GM08714 (cell line): ENCODE data around the gene PGGHG.

Source experiments
- H3K4me3 ChIP-seq: fragments of 200-500 bp; sonication (Bioruptor generic); 2 replicates; pipeline ENCODE4 v1.5.1; 2014; ENCODE audit warnings: mild to moderate bottlenecking, low read length, inconsistent platforms
- ZNF274 ChIP-seq: IDR thresholded peaks from 2 replicates; pipeline ENCODE4 v1.6.1; 2012; ENCODE audit warnings: mild to moderate bottlenecking, low read depth, low read length

Gene PGGHG

DNA sequence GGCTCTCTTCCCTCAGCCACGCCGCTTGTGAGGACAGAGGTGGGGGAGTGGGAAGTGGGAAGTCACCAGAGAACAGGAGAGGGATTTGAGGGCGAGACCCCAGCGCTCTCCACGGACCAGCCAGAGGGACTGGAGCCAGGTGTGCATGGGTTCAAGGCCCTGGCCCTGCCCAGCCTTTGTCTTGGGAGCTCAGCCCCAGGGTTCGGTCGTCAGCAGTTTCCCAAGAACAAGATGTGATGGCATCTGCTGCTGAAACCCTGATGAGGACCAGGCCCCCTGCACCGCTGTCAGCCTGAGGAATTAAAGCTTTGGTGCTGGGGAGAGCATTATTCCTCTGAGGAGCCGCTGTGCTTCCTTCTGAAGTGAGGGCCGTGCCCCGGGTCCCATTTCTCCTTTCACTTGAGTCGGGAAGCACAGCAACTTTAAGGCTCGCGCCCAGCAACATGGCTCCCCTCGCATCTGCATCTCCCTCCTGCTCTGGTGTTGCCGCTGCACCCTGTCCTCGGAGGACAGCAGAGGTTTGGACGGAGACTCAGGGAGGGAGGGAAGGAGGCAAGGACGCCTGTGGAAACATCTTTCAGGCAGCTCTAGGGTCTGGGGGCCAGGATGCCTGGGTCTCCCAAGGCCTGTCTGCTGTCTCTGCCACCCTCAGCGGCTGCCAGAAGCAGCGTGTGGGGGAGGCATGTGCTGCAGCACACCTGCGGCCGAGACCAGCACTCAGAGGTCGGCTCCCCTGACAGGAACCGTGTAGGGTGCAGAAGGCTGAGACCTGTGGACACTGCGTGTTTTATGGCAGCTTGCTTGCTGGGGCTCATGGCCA, 6.6 kb downstream of the PGGHG start:
- TF ChIP-seq ZNF274, result no peak
- H3K4me3 ChIP-seq, result no peak overlapping the region

DNA sequence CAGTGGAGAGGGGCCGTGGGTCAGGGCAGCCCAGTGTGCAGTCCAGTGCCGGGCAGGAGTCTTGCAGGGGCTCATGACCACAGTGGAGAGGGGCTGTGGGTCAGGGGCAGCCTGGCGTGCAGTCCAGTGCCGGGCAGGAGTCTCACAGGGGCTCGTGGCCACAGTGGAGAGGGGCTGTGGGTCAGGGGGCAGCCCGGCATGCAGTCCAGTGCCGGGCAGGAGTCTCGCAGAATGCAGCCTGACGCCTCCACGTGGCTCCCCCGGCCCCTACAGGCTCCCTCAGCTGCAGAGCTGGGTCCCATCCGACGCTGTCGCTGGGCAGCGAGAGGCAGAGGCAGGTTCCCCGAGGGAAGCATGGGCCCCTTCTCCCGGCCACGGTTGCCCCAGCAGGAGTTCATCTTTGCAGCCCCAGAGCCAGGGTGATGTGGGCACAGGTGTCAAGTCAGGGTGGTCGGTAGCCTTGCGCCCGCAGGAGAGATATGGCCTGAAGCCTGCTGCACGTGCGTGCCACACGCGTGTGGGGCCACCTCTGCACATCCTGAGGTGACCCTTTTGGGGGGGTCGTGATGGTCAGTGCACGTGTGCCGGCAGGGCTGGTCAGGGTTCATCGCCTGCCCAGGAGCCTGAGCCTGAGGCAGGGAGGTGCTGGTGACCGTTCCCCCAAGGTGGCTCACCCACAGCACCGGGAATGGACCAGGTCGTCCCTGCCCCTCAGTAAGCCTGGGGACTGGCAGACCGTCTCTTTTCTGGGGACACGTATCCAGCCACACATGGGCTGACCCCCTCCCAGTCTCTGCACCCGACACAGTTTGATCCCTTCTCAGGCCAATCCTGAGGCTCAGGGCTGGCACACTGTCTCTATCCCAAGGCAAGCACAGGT, 7.5 kb downstream of the PGGHG start:
- H3K4me3 ChIP-seq, result no peak overlapping the region

DNA sequence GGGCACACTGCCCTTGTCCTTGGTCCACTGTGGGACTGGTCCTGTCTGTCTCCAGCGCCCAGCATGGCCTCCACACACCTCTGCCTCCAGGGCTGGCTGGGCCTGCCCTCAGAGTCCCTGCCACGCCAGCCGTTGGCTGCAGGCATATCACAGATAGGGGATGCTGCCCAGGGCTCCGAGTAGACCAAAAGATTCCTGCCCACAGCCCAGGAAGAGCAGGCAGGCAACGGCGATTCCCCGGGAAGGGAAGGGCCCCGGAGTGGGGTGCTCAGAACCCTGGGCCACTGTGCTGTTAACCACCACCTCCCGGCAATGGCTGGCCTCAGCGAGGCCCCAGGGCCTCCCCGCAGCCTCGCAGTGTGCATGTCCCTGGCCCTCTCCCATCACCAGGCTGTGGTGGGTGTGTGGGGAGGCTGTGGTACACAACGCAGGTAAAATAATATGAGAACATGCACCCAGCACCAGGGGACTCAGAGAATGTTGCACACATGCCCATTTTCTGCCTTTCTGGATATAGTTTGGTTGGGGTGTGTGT, 8.2 kb downstream of the PGGHG start:
- no peak for TF ChIP-seq ZNF274
- H3K4me3 ChIP-seq, result no peak overlapping the region

More for the DNA sequence above, 7.5 kb downstream of the PGGHG start:
- TF ChIP-seq ZNF274, result no peak

DNA sequence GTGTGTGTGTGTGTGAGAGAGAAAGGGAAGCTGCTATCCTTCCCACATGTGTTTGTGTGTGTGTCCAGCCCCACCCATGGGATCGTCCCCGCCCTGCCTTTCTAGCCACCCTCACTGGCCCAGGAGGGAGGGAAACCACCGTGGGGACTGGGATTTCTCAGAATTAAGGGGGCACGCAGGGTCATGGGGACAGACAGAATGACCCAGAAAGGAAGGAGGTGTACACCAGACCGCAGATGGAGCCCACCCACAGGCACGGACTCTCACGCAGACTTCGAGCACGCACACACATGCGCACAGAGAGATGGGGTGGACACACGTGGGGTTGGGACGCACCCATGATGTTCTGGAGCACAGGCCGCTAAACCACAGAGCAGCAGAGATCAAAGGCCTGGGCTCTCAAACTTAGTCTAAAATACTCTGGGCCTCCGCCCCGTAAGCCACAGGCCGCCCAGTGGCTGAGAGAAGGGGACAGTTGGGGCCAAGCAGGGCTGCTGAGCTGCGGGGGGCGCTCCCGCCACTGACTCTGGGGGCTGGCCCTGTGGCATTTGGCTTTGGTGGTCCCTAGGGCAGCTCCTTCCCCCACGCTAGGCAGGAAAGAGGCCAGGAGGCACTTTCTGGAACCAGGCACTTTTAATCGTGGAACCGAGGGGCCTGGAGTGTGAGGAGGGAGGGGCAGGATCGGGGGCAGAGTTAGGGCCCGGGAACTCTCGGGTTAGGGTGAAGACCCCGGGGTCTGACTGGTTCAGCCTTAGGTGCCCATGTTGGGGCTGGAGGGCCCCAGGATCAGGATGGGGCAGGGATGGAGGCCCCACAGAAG, 8.9 kb downstream of the PGGHG start:
- no peak for TF ChIP-seq ZNF274
- no peak overlapping the region for H3K4me3 ChIP-seq

DNA sequence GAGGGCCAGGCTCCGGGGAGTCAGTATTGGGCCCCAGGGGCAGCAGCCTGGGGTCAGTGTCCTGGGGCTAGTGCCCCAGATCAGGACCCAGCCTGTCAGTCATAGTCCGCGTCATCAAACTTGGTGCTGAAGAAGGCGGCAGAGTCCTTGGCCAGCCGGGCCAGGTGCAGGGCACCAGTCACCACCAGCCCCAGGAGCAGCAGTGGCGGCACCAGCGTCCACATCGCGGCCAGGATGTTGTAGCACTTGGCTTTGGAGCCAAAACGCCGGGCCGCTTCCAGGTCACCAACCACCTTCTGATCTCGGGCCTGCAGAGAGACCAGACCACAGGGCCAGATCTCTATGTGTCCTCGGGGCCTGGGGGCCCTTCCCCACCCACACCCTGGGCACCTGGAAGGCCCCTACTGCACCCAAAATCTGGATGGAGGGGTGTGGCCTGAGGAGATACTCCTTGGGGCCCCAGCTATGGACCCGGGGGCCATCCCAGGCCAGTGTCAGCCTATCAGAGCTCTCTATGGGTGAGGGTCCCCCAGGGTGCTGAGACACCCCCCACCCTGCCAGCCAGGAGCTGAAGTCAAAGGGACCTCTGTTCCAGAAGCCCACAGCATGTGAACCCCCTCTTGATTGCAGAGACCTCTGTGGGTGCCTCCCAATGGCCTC, 9.6 kb downstream of the PGGHG start:
- no peak overlapping the region for H3K4me3 ChIP-seq
- no peak for TF ChIP-seq ZNF274

DNA sequence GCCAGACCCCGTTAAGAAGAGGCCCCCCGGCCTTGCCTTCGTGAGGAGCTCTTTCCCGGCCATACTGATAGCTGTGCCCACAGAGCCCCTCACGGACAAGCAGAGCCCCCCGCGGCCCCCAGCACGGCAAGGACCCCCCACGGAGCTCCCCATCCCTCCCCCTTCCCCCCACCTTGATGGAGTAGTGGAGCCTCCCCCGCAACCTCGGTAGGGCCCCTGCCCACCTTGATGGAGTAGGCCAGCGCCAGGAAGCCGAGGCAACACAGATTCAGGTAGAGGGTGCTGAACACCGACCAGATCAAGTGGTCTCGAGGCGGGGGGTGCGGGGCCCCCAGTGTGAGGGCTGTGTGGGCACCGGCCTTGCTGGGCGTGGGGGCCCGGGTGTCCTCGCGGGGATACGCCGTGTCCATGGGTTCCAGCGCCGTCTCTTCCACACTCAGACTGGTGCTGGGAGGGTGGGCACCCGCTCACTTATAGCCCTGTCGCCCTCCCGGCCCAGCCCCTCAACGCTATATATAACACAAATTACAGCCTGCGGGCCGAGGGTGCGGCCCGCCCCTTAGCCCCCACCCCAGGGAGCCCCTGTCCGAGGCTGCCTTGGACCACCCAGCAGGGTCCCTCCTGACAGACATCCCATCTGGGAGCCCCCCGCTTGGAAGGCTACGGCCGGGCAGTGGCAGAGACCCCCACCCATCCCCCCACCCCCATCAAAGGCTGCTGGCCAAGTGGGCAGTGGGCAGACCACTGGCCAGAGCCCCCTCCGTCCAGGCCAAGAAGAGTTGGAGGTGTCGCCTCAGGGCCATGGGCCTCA, 10.4 kb downstream of the PGGHG start, which contains the start of gene IFITM5:
Gene IFITM5 (minus strand): TSS at position 446 of the 811 bp plus-strand sequence. CDS start 36 bp downstream, at position 410.
- H3K4me3 ChIP-seq, result no peak within 1 kb of the TSS
- no peak for TF ChIP-seq ZNF274

DNA sequence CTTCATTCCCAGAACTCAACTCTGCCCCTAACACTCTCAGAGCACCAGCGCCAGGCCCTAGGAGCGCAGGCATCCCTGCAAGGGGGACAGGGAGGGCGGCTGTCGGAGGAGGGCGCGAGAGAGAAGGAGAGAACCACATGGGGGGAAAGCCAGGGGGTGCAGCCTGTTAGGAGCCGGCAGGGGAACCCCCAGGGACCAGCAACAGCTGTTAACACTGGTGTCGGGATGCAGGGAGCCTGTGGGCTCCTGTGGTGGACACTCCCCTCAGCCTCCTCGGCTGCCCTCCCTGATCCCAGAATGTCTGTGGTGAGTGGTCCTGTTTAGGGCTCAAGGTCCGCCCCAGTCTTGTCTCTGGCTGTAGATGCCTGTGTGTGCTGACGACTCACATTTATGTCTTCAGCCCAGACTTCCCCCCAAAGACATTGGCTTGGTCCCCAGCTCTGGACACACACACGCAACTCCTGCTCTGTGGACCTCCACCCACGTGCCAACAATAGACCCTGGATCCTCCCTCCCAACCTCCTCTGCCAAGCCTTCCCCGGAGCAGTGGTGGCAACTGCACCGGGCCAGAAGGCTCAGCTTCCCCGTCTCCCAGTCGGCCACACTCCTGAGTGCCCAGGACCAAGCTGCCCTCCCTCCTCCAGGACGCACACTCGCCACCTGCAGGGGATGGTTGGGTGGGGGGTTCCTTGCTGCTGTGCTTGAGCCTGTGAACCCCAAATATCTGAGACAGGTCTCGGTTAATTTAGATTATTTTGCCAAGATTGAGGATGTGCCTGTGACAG, 11.2 kb downstream of the PGGHG start:
- no peak overlapping the region for H3K4me3 ChIP-seq
- TF ChIP-seq ZNF274, result no peak

DNA sequence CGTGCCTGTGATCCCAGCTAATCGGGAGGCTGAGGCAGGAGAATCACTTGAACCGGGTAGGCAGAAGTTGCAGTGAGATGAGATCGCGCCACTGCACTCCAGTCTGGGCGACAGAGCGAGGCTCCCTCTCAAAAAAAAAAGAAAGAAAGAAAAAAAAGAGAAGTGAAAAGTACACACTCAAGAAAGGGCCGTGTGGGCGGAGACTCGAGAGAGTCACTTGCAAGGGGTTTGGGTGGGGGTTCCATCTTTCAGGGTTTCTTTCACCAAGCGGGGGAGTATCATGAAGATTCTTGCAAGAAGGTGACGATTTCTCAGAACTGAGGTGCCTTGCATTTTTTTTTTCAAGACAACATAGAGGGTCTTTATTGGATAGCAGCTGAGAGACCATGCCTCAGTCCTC, 14.4 kb downstream of the PGGHG start:
- no peak for TF ChIP-seq ZNF274
- H3K4me3 ChIP-seq, result no peak overlapping the region

DNA sequence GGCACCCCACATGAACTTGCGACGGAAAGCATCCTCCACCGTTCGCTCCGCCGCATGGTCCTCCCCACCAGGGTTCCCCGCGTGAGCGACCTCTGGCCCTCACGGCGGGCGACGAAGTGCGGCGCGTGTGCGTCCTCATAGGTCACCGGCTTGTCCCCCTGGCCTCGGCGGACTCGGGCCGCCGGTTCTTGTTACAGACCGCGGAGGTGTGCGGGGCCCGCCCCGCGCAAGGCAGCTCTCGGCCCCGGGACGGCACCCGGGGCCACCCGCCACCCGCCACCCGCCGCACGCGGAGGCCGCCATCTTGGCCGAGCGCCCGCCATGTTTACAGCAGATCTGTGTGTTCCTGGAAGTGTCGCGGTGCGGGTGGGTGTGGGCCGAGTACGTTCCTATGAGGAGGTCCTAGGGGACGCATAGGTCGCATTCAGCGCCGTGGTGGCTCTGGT, 15.2 kb downstream of the PGGHG start:
- H3K4me3 ChIP-seq, result no peak overlapping the region
- no peak for TF ChIP-seq ZNF274

DNA sequence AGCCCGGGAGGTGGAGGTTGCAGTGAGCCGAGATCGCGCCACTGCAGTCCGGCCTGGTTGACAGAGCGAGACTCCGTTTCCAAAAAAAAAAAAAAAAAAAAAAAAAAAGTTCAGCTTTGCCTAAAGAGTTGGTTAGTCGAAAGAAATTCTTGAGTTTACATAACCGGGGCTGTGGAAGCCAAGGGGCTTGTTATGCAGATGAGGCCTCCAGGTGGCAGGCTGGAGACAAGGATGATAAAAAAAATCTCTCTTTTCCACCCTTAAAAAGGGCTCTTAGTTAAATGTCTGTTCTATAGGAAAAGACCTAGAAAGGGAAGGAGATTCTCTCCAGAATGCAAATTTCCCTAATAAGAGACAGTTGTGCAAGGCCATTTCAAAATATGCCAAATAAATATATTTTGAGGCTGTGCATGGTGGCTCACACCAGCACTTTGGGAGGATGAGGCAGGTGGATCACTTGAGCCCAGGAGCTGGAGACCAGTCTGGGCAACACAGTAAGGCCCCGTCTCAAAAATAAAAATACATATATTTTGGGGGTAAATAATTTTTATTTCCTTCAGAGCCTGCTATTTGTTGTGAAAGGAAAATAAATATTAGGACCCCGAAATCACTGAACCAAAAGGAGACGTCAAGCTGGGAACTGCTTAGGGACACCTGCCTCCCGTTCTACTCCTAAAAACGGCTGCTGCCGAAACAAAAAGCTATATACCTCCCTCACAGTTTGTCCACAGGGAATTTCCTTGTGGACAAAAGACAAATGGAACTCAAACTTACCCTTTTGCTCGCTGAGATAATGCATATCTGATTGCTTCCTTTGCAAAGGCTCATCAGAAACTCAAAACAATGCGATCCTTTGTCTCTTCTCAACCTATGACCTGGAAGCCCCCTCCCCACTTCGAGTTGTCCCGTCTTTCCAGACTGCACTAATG, 16.3 kb downstream of the PGGHG start:
- H3K4me3 ChIP-seq, result no peak overlapping the region
- no peak for TF ChIP-seq ZNF274

DNA sequence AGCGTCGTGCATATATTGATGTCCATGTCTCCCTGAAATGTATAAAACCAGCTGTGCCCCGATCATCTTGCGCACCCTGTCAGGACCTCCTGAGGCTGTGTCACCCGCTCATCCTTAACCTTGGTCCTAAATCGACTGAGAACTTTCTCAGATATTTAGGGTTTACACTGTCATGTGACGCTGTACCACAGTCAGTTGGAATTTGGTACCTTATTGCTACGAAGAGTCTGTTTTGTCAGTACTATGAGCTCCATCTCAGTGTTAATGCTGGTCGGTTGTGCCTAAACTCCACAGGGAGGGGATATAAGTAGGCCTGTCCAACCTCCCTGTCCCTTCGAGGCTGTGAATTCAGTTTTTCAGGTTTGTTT, 16.9 kb downstream of the PGGHG start:
- no peak for TF ChIP-seq ZNF274
- H3K4me3 ChIP-seq, result no peak overlapping the region
